ENCODE data around the gene CDC7. TPM values are rescaled to one million over a fixed set of nuclear protein-coding genes. Genes with fewer than 3 reads are reported as not detected.

Gene CDC7
- total and polyA plus RNA-seq, 2 donors = 1.9 to 26.1 TPM

GRCh38 chr1:91559046-91559750, 58.5 kb downstream of the CDC7 start:
- 83% methylated on average over 8 of the region's 8 CpGs for WGBS
- Histone ChIP-seq H3K4me1 (ENCODE audit: insufficient read depth) (no peaks in the 10 kb centered on the region), H3K27ac (ENCODE audit: low read depth) (no peak overlapping the region), H3K36me3 (ENCODE audit: insufficient read depth) (peaks cover 2% of the 10 kb centered on the region), H3K4me3 (ENCODE audit: low read depth, low read length) (no peak overlapping the region)
- no peak for DNase-seq (ENCODE audit: extremely low spot score)

- no peak overlapping the region for H3K4me3 ChIP-seq (ENCODE audit: low read depth, low read length)
- peaks cover 2% of the 10 kb centered on the region for H3K36me3 ChIP-seq (ENCODE audit: insufficient read depth)
- H3K4me1 ChIP-seq (ENCODE audit: insufficient read depth) = no peaks in the 10 kb centered on the region
- H3K27ac ChIP-seq (ENCODE audit: low read depth) = peak overlapping the region; percentile 47
- DNase-seq (ENCODE audit: extremely low spot score) = no peak
- 82% methylated on average over 4 of the region's 4 CpGs for WGBS
Measured at GRCh38 chr1:91559838-91560565, 59.4 kb downstream of the CDC7 start.

GRCh38 chr1:91564888-91565701, 64.4 kb downstream of the CDC7 start:
- no peak for DNase-seq (ENCODE audit: extremely low spot score)
- 59% methylated on average over 6 of the region's 6 CpGs for WGBS
- Histone ChIP-seq H3K4me3 (ENCODE audit: low read depth, low read length) (no peak overlapping the region), H3K4me1 (ENCODE audit: insufficient read depth) (no peaks in the 10 kb centered on the region), H3K27ac (ENCODE audit: low read depth) (no peak overlapping the region), H3K36me3 (ENCODE audit: insufficient read depth) (peaks cover 2% of the 10 kb centered on the region)

GRCh38 chr1:91567583-91567982, 66.9 kb downstream of the CDC7 start:
- 93% methylated on average over 4 of the region's 4 CpGs for WGBS
- H3K4me3 ChIP-seq (ENCODE audit: low read depth, low read length) = no peak overlapping the region

GRCh38 chr1:91568261-91568660, 67.6 kb downstream of the CDC7 start:
- no peak for DNase-seq (ENCODE audit: extremely low spot score)
- no peak overlapping the region for H3K27ac ChIP-seq (ENCODE audit: low read depth)
- H3K4me3 ChIP-seq (ENCODE audit: low read depth, low read length) = no peak overlapping the region
- WGBS = 90% methylated on average over 7 of the region's 7 CpGs
- H3K4me1 ChIP-seq (ENCODE audit: insufficient read depth) = no peaks in the 10 kb centered on the region
- peaks cover 2% of the 10 kb centered on the region for H3K36me3 ChIP-seq (ENCODE audit: insufficient read depth)

More at GRCh38 chr1:91567583-91567982, 66.9 kb downstream of the CDC7 start:
- DNase-seq (ENCODE audit: extremely low spot score) = no peak
- Histone ChIP-seq H3K36me3 (ENCODE audit: insufficient read depth) (peaks cover 2% of the 10 kb centered on the region), H3K4me1 (ENCODE audit: insufficient read depth) (no peaks in the 10 kb centered on the region), H3K27ac (ENCODE audit: low read depth) (no peak overlapping the region)

GRCh38 chr1:91569411-91570119, 68.9 kb downstream of the CDC7 start:
- H3K36me3 ChIP-seq (ENCODE audit: insufficient read depth) = no peaks in the 10 kb centered on the region
- no peaks in the 10 kb centered on the region for H3K4me1 ChIP-seq (ENCODE audit: insufficient read depth)
- no peak for DNase-seq (ENCODE audit: extremely low spot score)
- WGBS = 40% methylated on average over 7 of the region's 7 CpGs
- H3K4me3 ChIP-seq (ENCODE audit: low read depth, low read length) = no peak overlapping the region
- no peak overlapping the region for H3K27ac ChIP-seq (ENCODE audit: low read depth)

GRCh38 chr1:91570120-91570448, 69.4 kb downstream of the CDC7 start:
- Histone ChIP-seq H3K4me1 (ENCODE audit: insufficient read depth) (peaks cover 2% of the 10 kb centered on the region), H3K27ac (ENCODE audit: low read depth) (no peak overlapping the region), H3K4me3 (ENCODE audit: low read depth, low read length) (no peak overlapping the region), H3K36me3 (ENCODE audit: insufficient read depth) (no peaks in the 10 kb centered on the region)
- WGBS = 22% methylated on average over 2 of the region's 2 CpGs
- DNase-seq (ENCODE audit: extremely low spot score) = no peak

GRCh38 chr1:91572044-91572443, 71.4 kb downstream of the CDC7 start:
- DNase-seq (ENCODE audit: extremely low spot score) = no peak
- no peak overlapping the region for H3K27ac ChIP-seq (ENCODE audit: low read depth)
- 76% methylated on average over 10 of the region's 10 CpGs for WGBS

More at GRCh38 chr1:91572044-91572443, 71.4 kb downstream of the CDC7 start:
- Histone ChIP-seq H3K36me3 (ENCODE audit: insufficient read depth) (no peaks in the 10 kb centered on the region), H3K4me3 (ENCODE audit: low read depth, low read length) (no peak overlapping the region), H3K4me1 (ENCODE audit: insufficient read depth) (peaks cover 2% of the 10 kb centered on the region)

Other genes with a start within 250 kb of the CDC7 start
- gene HFM1, start 96.0 kb upstream of the CDC7 start, total RNA-seq = 27.5 TPM
- gene HFM1, start 96.0 kb upstream of the CDC7 start, polyA plus RNA-seq = 0.77 TPM

Measured in urinary bladder (tissue), 4 donors.